ENCODE measurements around the gene OVAAL. TPM values are rescaled to one million over a fixed set of nuclear protein-coding genes. Genes with fewer than 3 reads are reported as not detected.

The OVAAL gene
- total and polyA plus RNA-seq, 2 donors (not counting 3 experiments of a cell fraction or from before 2014, with no cell fraction given), result 0.04 TPM; not detected in 1

- H3K27me3 ChIP-seq (ENCODE audit: control insufficient read depth in 2 of 2, insufficient read depth in 2 of 2, low read length in 2 of 2), result peaks cover 4 to 11% of the 10 kb centered on the region in 2 experiments
- POLR2A ChIA-PET, result no interaction called here
Measured at GRCh38 chr1:180593382-180593781, 34.6 kb downstream of the OVAAL start.

More at GRCh38 chr1:180593382-180593781, 34.6 kb downstream of the OVAAL start:
- no peak for DNase-seq (ENCODE audit: low read depth, low spot score)
- TF ChIP-seq POLR2AphosphoS5 (IDR thresholded peaks at IDR 0.05; ENCODE audit: insufficient read depth, low read depth, low read length), result no peak
- no peak for TF ChIP-seq EZH2 (IDR thresholded peaks at IDR 0.05; ENCODE audit: borderline replicate concordance, low read depth, low read length, severe bottlenecking)
- TF ChIP-seq FOS (IDR thresholded peaks at IDR 0.05; ENCODE audit: borderline replicate concordance, insufficient read depth, low read length), result no peak
- no peak for TF ChIP-seq POLR2A (IDR thresholded peaks at IDR 0.05; ENCODE audit: low read depth, low read length)
- TF ChIP-seq MYC (IDR thresholded peaks at IDR 0.05; ENCODE audit: low read depth, low read length), result no peak
- no peak for TF ChIP-seq MAX (IDR thresholded peaks at IDR 0.05; ENCODE audit: insufficient read depth, insufficient read length)
- TF ChIP-seq GATA2 (IDR thresholded peaks at IDR 0.05; ENCODE audit: insufficient read depth, insufficient read length, low read depth, low read length), result no peak
- no peak for TF ChIP-seq CTCF (IDR thresholded peaks at IDR 0.05; ENCODE audit: extremely low read depth in 1 of 2, insufficient read depth in 1 of 2, low read depth in 1 of 2, low read length in 2 of 2)
- TF ChIP-seq JUN (IDR thresholded peaks at IDR 0.05; ENCODE audit: borderline replicate concordance, insufficient read depth, insufficient read length, low read depth), result no peak
- dilution Hi-C loops (cut with MboI; ENCODE audit: extremely low pct_ligation_motif_present, low sequenced_read_pairs) (no loop called here), intact Hi-C loops (cut with micrococcal nuclease) (no loop called here)
- Histone ChIP-seq H4K20me1 (replicated peaks; ENCODE audit: control insufficient read depth, extremely low read depth, insufficient read depth, low read length) (no peaks in the 10 kb centered on the region), H3K9me1 (replicated peaks; ENCODE audit: control insufficient read depth, extremely low read depth, insufficient read depth, low read length) (no peaks in the 10 kb centered on the region), H3K27ac (ENCODE audit: insufficient read depth, low read depth, low read length) (no peak overlapping the region), H3K79me2 (ENCODE audit: control insufficient read depth, insufficient read depth, low read length) (no peaks in the 10 kb centered on the region), H3K4me1 (ENCODE audit: control insufficient read depth, extremely low read depth, insufficient read depth, low read length) (no peaks in the 10 kb centered on the region), H3K36me3 (ENCODE audit: control insufficient read depth in 2 of 2, extremely low read depth in 1 of 2, insufficient read depth in 2 of 2, low read length in 2 of 2) (no peaks in the 10 kb centered on the region), H3K9ac (replicated peaks; ENCODE audit: extremely low read depth, insufficient read depth, low read length) (no peak overlapping the region), H3K4me2 (ENCODE audit: insufficient read depth, low read length) (no peak overlapping the region), H3K4me3 (replicated peaks in 1 of 3; ENCODE audit: insufficient read depth in 1 of 3, low read depth in 1 of 3, low read length in 3 of 3) (no peak overlapping the region), H3K9me3 (replicated peaks; ENCODE audit: control insufficient read depth, insufficient read depth, low read length) (no peaks in the 10 kb centered on the region), H2AFZ (ENCODE audit: low read depth, low read length) (no peak overlapping the region)
- CTCF ChIA-PET, result interaction anchor here (0.8 to 1.4 kb wide), 3 partner anchors 8 to 269 kb away, joined by 3 to 4 read pairs (median 3); no protein-coding TSS in a partner anchor
- FAIRE-seq, result no peak
- no TSS peak for BruUV-seq (replicated peaks)
